ENCODE data around the gene ARRDC1. TPM values are rescaled to one million over a fixed set of nuclear protein-coding genes. Genes with fewer than 3 reads are reported as not detected.
"Not testable (repeated sequence)": the region's sequence is repeated elsewhere in the genome, so short reads cannot be mapped to it uniquely, and the experiment has no call there.

The ARRDC1 gene
- 10 to 100 TPM; 69.1 to 97.2 TPM for total RNA-seq

GRCh38 chr9:137605121-137606004 is at the start of gene ARRDC1:
ARRDC1 (plus strand) TSS chr9:137605686; CDS start chr9:137605718, 32 bp downstream.
- Histone ChIP-seq H3K36me3 (no peaks in the 10 kb centered on the region), H3K9me3 (no peaks in the 10 kb centered on the region), H3K9ac (ENCODE audit: low read depth in 2 of 2, low read length in 2 of 2) (peak within 1 kb of the TSS; percentile 93 to 98), H3K27me3 (no peaks in the 10 kb centered on the region), H3K27ac (peak within 1 kb of the TSS; percentile 90), H3K4me3 (peak within 1 kb of the TSS; percentile 85), H3K4me1 (peaks cover 15% of the 10 kb centered on the region)
- DNase-seq: peak; percentile 95
- intact Hi-C loops (cut with DNase I): no loop called here
- TF ChIP-seq CTCF (IDR thresholded peaks at IDR 0.05): no peak

DNA sequence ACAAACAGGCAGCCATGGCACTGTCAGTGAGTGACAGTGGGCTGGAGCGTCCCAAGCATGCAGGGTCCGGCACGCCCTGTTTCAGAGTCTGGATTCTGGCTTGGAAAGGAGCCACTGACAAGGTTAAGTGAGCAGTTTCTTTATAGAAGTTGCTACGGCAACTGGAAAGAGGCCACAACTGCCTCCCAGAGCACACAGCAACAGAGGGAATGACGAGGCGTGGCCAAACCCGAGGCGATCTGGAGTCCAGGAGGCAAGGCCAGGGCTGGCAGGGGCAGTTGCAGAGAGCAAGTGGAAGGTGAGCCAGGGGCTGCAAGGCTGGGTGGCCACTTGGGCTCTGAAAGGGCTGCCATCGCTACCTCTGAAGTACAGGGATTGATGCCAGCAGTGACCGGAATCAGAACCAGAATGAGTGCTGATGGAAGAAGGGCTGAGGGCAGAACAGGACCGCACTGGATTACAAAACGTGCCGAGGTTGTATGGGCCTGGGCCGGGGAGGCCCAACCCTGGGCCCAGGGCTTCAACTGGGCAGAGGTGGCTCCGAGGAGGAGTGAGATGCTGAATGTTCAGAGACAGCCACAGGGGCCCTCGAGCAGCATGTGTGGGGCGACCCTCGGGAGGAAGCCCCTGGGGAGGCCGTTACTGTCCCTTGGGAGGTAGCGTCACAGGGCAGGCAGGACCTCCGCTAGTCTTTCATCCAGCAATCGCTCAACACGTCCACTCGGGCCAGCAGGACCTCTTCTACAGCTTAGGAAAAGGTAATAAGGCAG is 49.2 kb upstream of the ARRDC1 start:
- H3K4me1 ChIP-seq: no peaks in the 10 kb centered on the region
- no peaks in the 10 kb centered on the region for H3K9me3 ChIP-seq
- no peaks in the 10 kb centered on the region for H3K27me3 ChIP-seq
- peak overlapping the region in 1 of 2 donors; percentile 10 for H3K9ac ChIP-seq (ENCODE audit: low read depth in 2 of 2, low read length in 2 of 2)
- no peaks in the 10 kb centered on the region for H3K36me3 ChIP-seq
- no peak overlapping the region for H3K4me3 ChIP-seq
- intact Hi-C loops (cut with DNase I): no loop called here
- no peak for TF ChIP-seq CTCF (IDR thresholded peaks at IDR 0.05)
- H3K27ac ChIP-seq: no peak overlapping the region
- peak; percentile 67 for DNase-seq

DNA sequence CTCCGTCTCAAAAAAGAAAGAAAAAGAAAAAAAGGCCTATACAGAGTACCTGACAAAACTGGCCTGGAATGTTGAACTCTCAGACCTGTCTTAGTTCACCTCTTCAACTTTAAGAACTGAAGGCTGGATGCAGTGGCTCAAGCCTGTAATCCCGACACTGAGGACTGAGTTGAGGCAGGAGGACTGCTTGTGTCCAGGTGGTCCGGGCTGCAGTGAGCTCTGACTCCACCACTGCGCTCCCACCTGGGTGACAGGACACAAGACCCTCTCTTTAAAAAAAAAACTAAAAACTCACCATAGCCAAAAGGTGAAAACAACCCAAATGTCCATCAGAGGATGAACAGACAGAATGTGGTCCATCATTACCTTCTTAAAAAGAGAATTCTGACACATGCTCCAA is 47.4 kb upstream of the ARRDC1 start:
- no peak for DNase-seq
- no peak for TF ChIP-seq CTCF (IDR thresholded peaks at IDR 0.05)
- H3K4me1 ChIP-seq: no peaks in the 10 kb centered on the region
- no peak overlapping the region for H3K4me3 ChIP-seq
- H3K36me3 ChIP-seq: no peaks in the 10 kb centered on the region
- H3K9ac ChIP-seq (ENCODE audit: low read depth in 2 of 2, low read length in 2 of 2): no peak overlapping the region
- intact Hi-C loops (cut with DNase I): no loop called here
- no peaks in the 10 kb centered on the region for H3K9me3 ChIP-seq
- no peak overlapping the region for H3K27ac ChIP-seq
- no peaks in the 10 kb centered on the region for H3K27me3 ChIP-seq

- Histone ChIP-seq H3K4me3 (no peak overlapping the region), H3K27me3 (no peaks in the 10 kb centered on the region), H3K27ac (no peak overlapping the region), H3K36me3 (no peaks in the 10 kb centered on the region), H3K9ac (ENCODE audit: low read depth in 2 of 2, low read length in 2 of 2) (no peak overlapping the region), H3K9me3 (no peaks in the 10 kb centered on the region), H3K4me1 (no peaks in the 10 kb centered on the region)
- DNase-seq: no peak
- intact Hi-C loops (cut with DNase I): no loop called here
- TF ChIP-seq CTCF (IDR thresholded peaks at IDR 0.05): no peak
These were observed 41.4 kb upstream of the ARRDC1 start for GRCh38 chr9:137564134-137564533.

GRCh38 chr9:137564817-137565411 is 40.6 kb upstream of the ARRDC1 start:
- Histone ChIP-seq H3K27me3 (no peaks in the 10 kb centered on the region), H3K9ac (ENCODE audit: low read depth in 2 of 2, low read length in 2 of 2) (no peak overlapping the region), H3K4me3 (no peak overlapping the region), H3K4me1 (no peaks in the 10 kb centered on the region), H3K9me3 (no peaks in the 10 kb centered on the region), H3K36me3 (no peaks in the 10 kb centered on the region), H3K27ac (no peak overlapping the region)
- intact Hi-C loops (cut with DNase I): no loop called here
- DNase-seq: no peak
- no peak for TF ChIP-seq CTCF (IDR thresholded peaks at IDR 0.05)

DNA sequence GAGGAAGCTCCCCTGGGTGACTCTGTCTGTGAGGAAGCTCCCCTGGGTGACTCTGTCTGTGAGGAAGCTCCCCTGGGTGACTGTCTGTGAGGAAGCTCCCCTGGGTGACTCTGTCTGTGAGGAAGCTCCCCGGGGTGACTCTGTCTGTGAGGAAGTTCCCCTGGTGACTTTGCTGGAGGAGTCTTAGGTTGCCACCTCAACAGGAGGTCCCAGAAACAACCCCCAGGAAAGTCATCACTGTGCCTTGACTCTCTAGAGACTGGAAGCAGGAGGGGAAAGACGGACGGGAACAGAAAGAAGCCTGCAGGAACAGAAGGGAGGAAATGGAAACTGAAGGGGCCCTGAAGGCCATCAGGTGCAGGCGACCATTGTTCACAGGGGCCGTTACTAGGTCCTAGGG is 37.0 kb upstream of the ARRDC1 start:
- H3K9ac ChIP-seq (ENCODE audit: low read depth in 2 of 2, low read length in 2 of 2); H3K9me3 ChIP-seq; intact Hi-C loops (cut with DNase I); H3K27ac ChIP-seq; H3K27me3 ChIP-seq; H3K36me3 ChIP-seq; H3K4me1 ChIP-seq; H3K4me3 ChIP-seq; DNase-seq: not testable (repeated sequence)

Data from colonic mucosa (tissue), 4 donors.